PC-3 (cell line): ENCODE measurements around the gene ISY1. TPM values are rescaled to one million over a fixed set of nuclear protein-coding genes. Genes with fewer than 3 reads are reported as not detected.

ENCODE experiments used
- ATAC-seq: fragments of 200-7000 bp; cut with Tn5 transposase; 2 replicates; pipeline ENCODE4 v1.9.1; 2020; ENCODE audit warnings: mild to moderate bottlenecking, moderate library complexity
- BruUV-seq: library from RNA; stranded (reverse); fragments of 400-500 nt; replicated peaks from 2 replicates; lab custom pipeline; 2021; lab: Mats Ljungman, UMichigan
- CTCF ChIA-PET: fragments of 300-600 bp; sonication (Branson Sonifier 250); formaldehyde crosslinking; loops from one replicate; lab custom pipeline; 2022; ENCODE audit warnings: antibody characterized with exemption; lab: Charles Lee
- POLR2A ChIA-PET: fragments of 300-600 bp; sonication (Branson Sonifier 250); formaldehyde crosslinking; loops from one replicate; lab custom pipeline; 2022; ENCODE audit warnings: antibody characterized with exemption; ENCODE audit not compliant: unreplicated experiment; lab: Charles Lee
- DNase-seq: peaks from one replicate; pipeline ENCODE4 v3.0.0-alpha.2; 2015
- H2AFZ ChIP-seq: fragments of 300-600 bp; sonication (generic); 2 replicates; pipeline ENCODE4 v1.6.0; 2016; ENCODE audit warnings: antibody characterized with exemption, low read length
- H3F3A ChIP-seq: fragments of 300-600 bp; sonication (generic); one replicate; pipeline ENCODE4 v1.6.0; 2017; ENCODE audit warnings: antibody characterized with exemption, low read length, control low read depth, mild to moderate bottlenecking; ENCODE audit not compliant: unreplicated experiment
- H3K27ac ChIP-seq: fragments of 300-600 bp; sonication (generic); 2 replicates; pipeline ENCODE4 v1.5.1; 2016; ENCODE audit warnings: mild to moderate bottlenecking, low read length
- H3K27me3 ChIP-seq: fragments of 300-600 bp; sonication (generic); 2 replicates; pipeline ENCODE4 v1.6.1; 2016; ENCODE audit warnings: low read length, mixed read lengths
- H3K36me3 ChIP-seq: fragments of 300-600 bp; sonication (generic); 2 replicates; pipeline ENCODE4 v1.6.1; 2016; ENCODE audit warnings: low read depth, mixed run types, low read length, mixed read lengths
- H3K4me1 ChIP-seq: fragments of 300-600 bp; sonication (generic); 2 replicates; pipeline ENCODE4 v1.5.1; 2016; ENCODE audit warnings: low read length; ENCODE audit not compliant: insufficient read depth
- H3K4me2 ChIP-seq: fragments of 300-600 bp; sonication (generic); 2 replicates; pipeline ENCODE4 v1.6.0; 2016; ENCODE audit warnings: low read length
- H3K4me3 ChIP-seq: fragments of 300-600 bp; sonication (generic); 2 replicates; pipeline ENCODE4 v1.5.1; 2016; ENCODE audit warnings: mild to moderate bottlenecking, low read length, mixed read lengths
- H3K79me2 ChIP-seq: fragments of 300-600 bp; sonication (generic); 2 replicates; pipeline ENCODE4 v1.6.1; 2017; ENCODE audit warnings: low read length, mixed read lengths
- H3K9ac ChIP-seq: fragments of 300-600 bp; sonication (generic); 2 replicates; pipeline ENCODE4 v1.6.0; 2016; ENCODE audit warnings: mild to moderate bottlenecking, low read length
- H3K9me2 ChIP-seq: fragments of 300-600 bp; sonication (generic); replicated peaks from 2 replicates; pipeline ENCODE4 v1.6.1; 2016; ENCODE audit warnings: mixed run types, low read length, mixed read lengths
- H3K9me3 ChIP-seq: fragments of 300-600 bp; sonication (generic); 2 replicates; pipeline ENCODE4 v1.6.1; 2016; ENCODE audit warnings: low read length, mixed read lengths
- H4K20me1 ChIP-seq: fragments of 300-600 bp; sonication (generic); 2 replicates; pipeline ENCODE4 v1.6.1; 2016; ENCODE audit warnings: low read length, mixed read lengths
- CTCF ChIP-seq: fragments of 300-600 bp; sonication (generic); conservative IDR thresholded peaks from 2 replicates; pipeline ENCODE4 v1.5.1; 2017; ENCODE audit warnings: antibody characterized with exemption, low read depth, mild to moderate bottlenecking, low read length
- EZH2 ChIP-seq: fragments of 300-600 bp; sonication (generic); IDR thresholded peaks from one replicate; pipeline ENCODE4 v1.6.1; 2017; ENCODE audit warnings: antibody characterized with exemption, mild to moderate bottlenecking, low read length; ENCODE audit not compliant: unreplicated experiment
- EZH2phosphoT487 ChIP-seq: fragments of 300-600 bp; sonication (generic); IDR thresholded peaks from 2 replicates; pipeline ENCODE4 v1.6.1; 2018; ENCODE audit warnings: mild to moderate bottlenecking, antibody characterized with exemption, low read length, borderline replicate concordance
- intact Hi-C: fragments of 100-400 bp; cut with micrococcal nuclease; formaldehyde crosslinking; loops from 2 replicates; pipeline ENCODE4 v1.9.0; 2023
- total RNA-seq: library from RNA; depleted of rRNA; stranded (reverse); fragments of >200 nt; gene quantifications from 2 replicates; pipeline ENCODE4 v1.2.3, GENCODE V29; 2014

Gene ISY1
- total RNA-seq, 1 experiment from 2014 or later: 18.1 TPM

- H3K9ac ChIP-seq: peak overlapping the region; percentile 74
- H3K27ac ChIP-seq: peak overlapping the region; percentile 83
- H3F3A ChIP-seq: no peaks in the 10 kb centered on the region
- peak overlapping the region; percentile 87 for H3K4me2 ChIP-seq
- H3K79me2 ChIP-seq: peaks cover 33% of the 10 kb centered on the region
- no peaks in the 10 kb centered on the region for H4K20me1 ChIP-seq
- H3K9me3 ChIP-seq: no peaks in the 10 kb centered on the region
- intact Hi-C loops: loop anchor here (2.0 kb wide), 2 partner anchors 67 to 129 kb away; partner anchors contain the start of gene COPG1
- H3K27me3 ChIP-seq: no peaks in the 10 kb centered on the region
- peak; percentile 8 for DNase-seq
- POLR2A ChIA-PET: interaction anchor here (0.6 kb wide), 1 partner anchor 135 kb away, joined by 3 read pairs; no protein-coding TSS in a partner anchor
- no peak overlapping the region for H2AFZ ChIP-seq
- H3K36me3 ChIP-seq: no peaks in the 10 kb centered on the region
- ATAC-seq: peak; percentile 3; the same call in 1 of the 2 replicates
- BruUV-seq: no TSS peak
- no peaks in the 10 kb centered on the region for H3K9me2 ChIP-seq
- H3K4me1 ChIP-seq: peaks cover 16% of the 10 kb centered on the region
- TF ChIP-seq CTCF (no peak), EZH2 (no peak), EZH2phosphoT487 (no peak)
- CTCF ChIA-PET: no interaction called here
- H3K4me3 ChIP-seq: peak overlapping the region; percentile 75
Measured at GRCh38 chr3:129119365-129120100, 41.3 kb downstream of the ISY1 start.

GRCh38 chr3:129118745-129119144, 42.1 kb downstream of the ISY1 start:
- no TSS peak for BruUV-seq
- intact Hi-C loops: no loop called here
- Histone ChIP-seq H3K36me3 (no peaks in the 10 kb centered on the region), H3K27ac (no peak overlapping the region), H3K9me3 (no peaks in the 10 kb centered on the region), H3K4me1 (peaks cover 16% of the 10 kb centered on the region), H2AFZ (no peak overlapping the region), H3K27me3 (no peaks in the 10 kb centered on the region), H3K9me2 (no peaks in the 10 kb centered on the region), H3F3A (no peaks in the 10 kb centered on the region), H4K20me1 (no peaks in the 10 kb centered on the region), H3K9ac (no peak overlapping the region), H3K79me2 (peaks cover 39% of the 10 kb centered on the region), H3K4me3 (peak overlapping the region; percentile 75; the same call in 1 of the 2 replicates), H3K4me2 (peak overlapping the region; percentile 87)
- CTCF ChIA-PET: no interaction called here
- POLR2A ChIA-PET: interaction anchor here (0.6 kb wide), 1 partner anchor 135 kb away, joined by 3 read pairs; no protein-coding TSS in a partner anchor
- ATAC-seq (no peak), DNase-seq (no peak)
- no peak for TF ChIP-seq EZH2phosphoT487
- TF ChIP-seq EZH2: no peak
- no peak for TF ChIP-seq CTCF

- Histone ChIP-seq H3K27me3 (no peaks in the 10 kb centered on the region), H3K9ac (no peak overlapping the region), H3F3A (no peaks in the 10 kb centered on the region), H3K27ac (no peak overlapping the region), H3K9me2 (no peaks in the 10 kb centered on the region), H3K79me2 (peaks cover 39% of the 10 kb centered on the region), H3K4me3 (no peak overlapping the region), H3K9me3 (no peaks in the 10 kb centered on the region), H4K20me1 (no peaks in the 10 kb centered on the region), H3K4me1 (peaks cover 16% of the 10 kb centered on the region), H3K36me3 (no peaks in the 10 kb centered on the region), H2AFZ (no peak overlapping the region), H3K4me2 (no peak overlapping the region)
- BruUV-seq: no TSS peak
- DNase-seq (no peak), ATAC-seq (no peak)
- CTCF ChIA-PET: interaction anchor here (0.5 kb wide), 1 partner anchor 147 kb away, joined by 6 read pairs; no protein-coding TSS in a partner anchor
- intact Hi-C loops: no loop called here
- TF ChIP-seq EZH2 (no peak), EZH2phosphoT487 (no peak), CTCF (no peak)
- POLR2A ChIA-PET: no interaction called here
Measured at GRCh38 chr3:129117134-129117533, 43.7 kb downstream of the ISY1 start.
